Measurements from ENCODE around the gene TLN1. TPM values are rescaled to one million over a fixed set of nuclear protein-coding genes. Genes with fewer than 3 reads are reported as not detected.
A peak's percentile ranks its signal among the peaks of the same experiment; 100 is the strongest.

The TLN1 gene
- total and polyA plus RNA-seq, 8 donors = 152 to 471 (median 191) TPM

DNA sequence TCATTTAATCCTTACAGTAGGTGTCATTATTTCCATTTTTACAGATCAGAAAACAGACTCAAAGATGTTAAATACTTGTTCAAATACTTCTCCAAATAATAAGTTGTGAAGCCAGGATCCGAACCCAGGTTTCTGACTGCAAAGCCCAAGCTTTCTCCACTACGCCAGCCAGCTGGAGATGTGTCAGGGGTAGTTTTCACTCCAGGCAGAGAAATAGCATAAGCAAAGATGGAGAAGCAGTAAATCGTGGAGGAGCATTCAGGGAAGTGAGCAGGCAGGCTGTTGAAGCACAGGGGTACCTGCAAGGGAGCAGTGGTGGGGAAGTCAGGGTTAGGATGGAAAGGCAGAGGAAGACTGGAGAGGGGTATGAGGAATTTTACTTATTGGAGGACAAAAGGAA is 2.9 kb downstream of the TLN1 start:
- H3K4me1 ChIP-seq = peaks cover 59 to 69% of the 10 kb centered on the region in 2 donors
- H3K27ac ChIP-seq = peak overlapping the region; percentile 73 to 97
- peak overlapping the region; percentile 18 to 83 for H3K4me3 ChIP-seq
- H3K9me3 ChIP-seq = no peaks in the 10 kb centered on the region
- ATAC-seq (no peak), DNase-seq (no peak)
- TF ChIP-seq, protein P1, sequence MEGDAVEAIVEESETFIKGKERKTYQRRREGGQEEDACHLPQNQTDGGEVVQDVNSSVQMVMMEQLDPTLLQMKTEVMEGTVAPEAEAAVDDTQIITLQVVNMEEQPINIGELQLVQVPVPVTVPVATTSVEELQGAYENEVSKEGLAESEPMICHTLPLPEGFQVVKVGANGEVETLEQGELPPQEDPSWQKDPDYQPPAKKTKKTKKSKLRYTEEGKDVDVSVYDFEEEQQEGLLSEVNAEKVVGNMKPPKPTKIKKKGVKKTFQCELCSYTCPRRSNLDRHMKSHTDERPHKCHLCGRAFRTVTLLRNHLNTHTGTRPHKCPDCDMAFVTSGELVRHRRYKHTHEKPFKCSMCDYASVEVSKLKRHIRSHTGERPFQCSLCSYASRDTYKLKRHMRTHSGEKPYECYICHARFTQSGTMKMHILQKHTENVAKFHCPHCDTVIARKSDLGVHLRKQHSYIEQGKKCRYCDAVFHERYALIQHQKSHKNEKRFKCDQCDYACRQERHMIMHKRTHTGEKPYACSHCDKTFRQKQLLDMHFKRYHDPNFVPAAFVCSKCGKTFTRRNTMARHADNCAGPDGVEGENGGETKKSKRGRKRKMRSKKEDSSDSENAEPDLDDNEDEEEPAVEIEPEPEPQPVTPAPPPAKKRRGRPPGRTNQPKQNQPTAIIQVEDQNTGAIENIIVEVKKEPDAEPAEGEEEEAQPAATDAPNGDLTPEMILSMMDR (IDR thresholded peaks at IDR 0.05) = no peak
- no peaks in the 10 kb centered on the region for H3K27me3 ChIP-seq
- H3K36me3 ChIP-seq = peaks cover 0 to 32% of the 10 kb centered on the region in 2 donors
- intact Hi-C loops (cut with DNase I) = loop anchor here in 1 of 2 donors (10.0 kb wide), 1 partner anchor 64 kb away; the partner anchor contains the start of gene ARHGEF39

DNA sequence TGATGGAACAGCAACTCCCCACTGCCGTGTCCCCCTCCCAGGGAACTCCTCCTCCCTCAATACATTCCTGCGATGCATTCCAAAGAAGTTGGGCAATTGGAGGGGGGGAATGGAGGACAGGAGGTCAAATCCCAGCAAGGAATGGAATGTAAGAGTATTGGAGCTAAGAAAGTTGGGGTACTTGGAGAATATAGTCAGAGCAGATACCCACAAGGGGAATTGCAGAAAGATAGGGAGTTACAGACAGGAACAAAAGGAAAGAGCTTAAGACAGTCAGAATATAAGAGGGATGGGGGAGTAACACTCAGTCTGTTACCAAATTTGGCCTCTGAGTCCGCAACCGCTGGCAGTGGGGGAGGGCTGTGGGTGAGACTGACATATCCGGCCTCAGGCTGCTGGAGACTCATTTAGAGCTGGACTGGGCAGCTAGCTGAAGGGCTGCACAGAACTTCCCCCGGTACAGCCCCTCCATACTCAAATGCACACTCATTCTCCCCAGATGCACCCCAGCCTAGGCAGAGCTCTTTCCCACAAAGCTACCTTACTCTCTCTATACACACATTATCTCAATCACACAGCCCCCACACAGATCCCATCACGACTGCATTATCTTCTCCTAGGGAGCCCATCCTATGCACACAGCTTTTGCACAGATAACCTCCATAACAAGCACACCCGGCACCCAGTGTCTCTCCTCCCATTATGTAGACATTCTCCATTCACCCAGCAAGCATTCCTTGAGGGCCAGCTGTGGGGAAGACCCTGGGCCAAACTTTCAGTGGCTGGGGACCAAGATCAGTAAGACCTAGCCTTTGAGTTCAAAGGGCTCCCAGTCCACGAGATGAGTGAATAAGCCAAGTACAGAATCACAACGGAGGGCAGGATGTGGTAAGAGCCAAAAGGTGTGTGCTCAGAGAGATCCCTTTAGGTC is 3.7 kb downstream of the TLN1 start:
- intact Hi-C loops (cut with DNase I) = loop anchor here in 1 of 2 donors (10.0 kb wide), 1 partner anchor 64 kb away; the partner anchor contains the start of gene ARHGEF39

DNA sequence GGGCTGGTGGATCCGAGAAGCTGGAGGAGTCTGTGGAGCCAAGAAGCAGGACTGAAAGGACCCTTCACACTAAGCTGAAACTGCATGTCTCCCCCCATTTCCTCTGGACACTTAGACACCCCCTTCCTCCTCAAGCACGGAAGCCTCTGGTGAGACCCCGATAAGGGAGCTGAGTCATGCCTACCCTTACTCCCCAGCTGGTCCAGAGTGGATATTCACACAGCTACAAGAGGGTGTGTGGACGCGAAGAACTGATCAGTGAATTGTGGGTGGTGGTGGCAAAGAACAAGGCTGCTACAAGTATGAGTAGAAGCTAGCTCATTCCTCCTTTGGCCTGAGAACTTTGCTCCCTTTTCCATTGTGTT is 4.3 kb downstream of the TLN1 start:
- TF ChIP-seq, protein P1 (IDR thresholded peaks at IDR 0.05) = no peak
- Histone ChIP-seq H3K27ac (peak overlapping the region; percentile 73 to 97), H3K36me3 (peaks cover 0 to 46% of the 10 kb centered on the region in 2 donors), H3K4me3 (peak overlapping the region in 1 of 2 donors; percentile 83), H3K4me1 (peaks cover 49 to 57% of the 10 kb centered on the region in 2 donors), H3K27me3 (no peaks in the 10 kb centered on the region), H3K9me3 (no peaks in the 10 kb centered on the region)
- no peak for DNase-seq
- ATAC-seq = no peak
- intact Hi-C loops (cut with DNase I) = loop anchor here in 1 of 2 donors (10.0 kb wide), 1 partner anchor 63 kb away; the partner anchor contains the start of gene ARHGEF39

More for the DNA sequence above, 3.7 kb downstream of the TLN1 start:
- ATAC-seq (peak; percentile 10), DNase-seq (peak; percentile 74 to 87 (median 82))
- peak overlapping the region in 1 of 2 donors; percentile 83 for H3K4me3 ChIP-seq
- peak overlapping the region; percentile 73 to 97 for H3K27ac ChIP-seq
- H3K9me3 ChIP-seq = no peaks in the 10 kb centered on the region
- no peaks in the 10 kb centered on the region for H3K27me3 ChIP-seq
- TF ChIP-seq, protein P1 (IDR thresholded peaks at IDR 0.05) = no peak
- H3K4me1 ChIP-seq = peaks cover 52 to 61% of the 10 kb centered on the region in 2 donors
- H3K36me3 ChIP-seq = peaks cover 0 to 39% of the 10 kb centered on the region in 2 donors

DNA sequence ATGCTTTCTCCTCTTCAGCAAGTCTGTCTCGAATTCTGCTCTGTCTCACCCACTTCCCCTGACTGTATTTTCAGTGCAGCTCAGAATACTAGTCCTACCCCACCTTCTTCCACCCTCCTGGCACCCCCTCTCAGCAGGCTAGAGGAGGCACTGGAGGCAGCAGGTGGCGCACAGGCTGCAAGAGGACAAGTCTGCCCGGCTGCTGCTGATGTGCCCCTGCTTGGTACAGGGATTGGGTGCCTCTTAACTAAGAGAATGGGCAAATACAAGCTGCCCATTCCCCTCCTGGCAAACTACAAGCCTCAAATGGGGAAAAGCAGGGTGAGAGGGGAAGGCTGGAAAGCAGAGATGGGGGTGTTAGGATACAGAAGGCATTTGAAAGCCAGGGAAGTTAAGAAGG is 5.1 kb downstream of the TLN1 start:
- ATAC-seq = peak; percentile 30

More for the DNA sequence above, 5.1 kb downstream of the TLN1 start:
- Histone ChIP-seq H3K9me3 (no peaks in the 10 kb centered on the region), H3K4me1 (peaks cover 49 to 57% of the 10 kb centered on the region in 2 donors), H3K27me3 (no peaks in the 10 kb centered on the region), H3K36me3 (peaks cover 3 to 53% of the 10 kb centered on the region in 2 donors), H3K27ac (peak overlapping the region; percentile 73 to 97), H3K4me3 (peak overlapping the region in 1 of 2 donors; percentile 83)
- TF ChIP-seq, protein P1 (IDR thresholded peaks at IDR 0.05) = no peak
- DNase-seq = no peak
- intact Hi-C loops (cut with DNase I) = loop anchor here in 1 of 2 donors (10.0 kb wide), 1 partner anchor 62 kb away; the partner anchor contains the start of gene ARHGEF39
